CD4-positive, alpha-beta T cell treated with Interferon alpha-2 for 1 hour (primary cell): ENCODE measurements around the gene PCP2.

Source experiments
- DNase-seq, 2 donors: peaks; one replicate each; pipeline ENCODE4 v3.0.0-alpha.2; 2020 to 2022

The PCP2 gene

GRCh38 chr19:7638802-7639465 is 5.4 kb upstream of the PCP2 start:
- no peak for DNase-seq

GRCh38 chr19:7637374-7638256 is 4.1 kb upstream of the PCP2 start:
- peak; percentile 37 to 51 for DNase-seq

GRCh38 chr19:7636691-7637373 is 3.3 kb upstream of the PCP2 start, which contains the start of gene STXBP2:
Gene STXBP2 (plus strand): TSS chr19:7637110. CDS start chr19:7637150, 40 bp downstream.
- peak; percentile 92 to 96 for DNase-seq

GRCh38 chr19:7636317-7636690 is 2.8 kb upstream of the PCP2 start:
- no peak for DNase-seq

- no peak for DNase-seq
Observed at GRCh38 chr19:7635670-7636069, 2.2 kb upstream of the PCP2 start.

- DNase-seq, result no peak
Observed at GRCh38 chr19:7632340-7633203, 947 bp downstream of the PCP2 start.

GRCh38 chr19:7631577-7631976 is 1.9 kb downstream of the PCP2 start:
- DNase-seq, result no peak

GRCh38 chr19:7629347-7630054 is 4.0 kb downstream of the PCP2 start, which contains the start of the genes PET100 and XAB2:
Gene PET100 (plus strand): TSS chr19:7629793. CDS start chr19:7629834, 41 bp downstream.
Gene XAB2 (minus strand): TSS chr19:7629545. CDS start chr19:7629527, 18 bp downstream.
- peak; percentile 98 for DNase-seq

GRCh38 chr19:7628589-7629311 is 4.8 kb downstream of the PCP2 start:
- peak in 1 of 2 donors; percentile 9 for DNase-seq

GRCh38 chr19:7627166-7627565 is 6.4 kb downstream of the PCP2 start:
- DNase-seq, result no peak

- no peak for DNase-seq
Observed at GRCh38 chr19:7625763-7626372, 7.7 kb downstream of the PCP2 start.

- DNase-seq, result no peak
Observed at GRCh38 chr19:7624810-7625209, 8.7 kb downstream of the PCP2 start.

- no peak for DNase-seq
Observed at GRCh38 chr19:7623725-7624603, 9.6 kb downstream of the PCP2 start.

GRCh38 chr19:7622933-7623685 is 10.4 kb downstream of the PCP2 start:
- no peak for DNase-seq

- no peak for DNase-seq
Observed at GRCh38 chr19:7620442-7621412, 12.8 kb downstream of the PCP2 start.

GRCh38 chr19:7619671-7620441 is 13.7 kb downstream of the PCP2 start:
- no peak for DNase-seq
